Activated naive CD8-positive, alpha-beta T cell treated with anti-CD3 and anti-CD28 coated beads, Interleukin-2, amount 10 ng/mL, durations not matched to agents 7 days and 5 days (primary cell): Measurements from ENCODE around the gene RHBDL3. TPM values are rescaled to one million over a fixed set of nuclear protein-coding genes. Genes with fewer than 3 reads are reported as not detected.
"Not testable (repeated sequence)": the region's sequence is repeated elsewhere in the genome, so short reads cannot be mapped to it uniquely, and the experiment has no call there.

Experiments
- ATAC-seq: fragments of 150-1000 bp; cut with Tn5 transposase; one replicate; pipeline ENCODE4 v1.10.0; 2021; ENCODE audit warnings: low read depth, moderate library complexity
- POLR2A ChIA-PET: fragments of 350-600 bp; sonication (Branson Sonifier 250); formaldehyde crosslinking; loops from one replicate; lab custom pipeline; 2021; ENCODE audit warnings: antibody characterized with exemption; lab: Charles Lee
- DNase-seq: peaks from one replicate; pipeline ENCODE4 v3.0.0; 2021
- H3K27ac Mint-ChIP-seq: one replicate; pipeline ENCODE4 v1.8.0; 2022; ENCODE audit warnings: mild to moderate bottlenecking, mixed read lengths
- H3K27me3 Mint-ChIP-seq: one replicate; pipeline ENCODE4 v1.8.0; 2022; ENCODE audit warnings: mild to moderate bottlenecking, moderate library complexity, mixed read lengths
- H3K36me3 Mint-ChIP-seq: one replicate; pipeline ENCODE4 v1.8.0; 2021; ENCODE audit warnings: mild to moderate bottlenecking, mixed read lengths
- H3K4me1 Mint-ChIP-seq: one replicate; pipeline ENCODE4 v1.8.0; 2021; ENCODE audit warnings: mixed read lengths
- H3K4me3 Mint-ChIP-seq: one replicate; pipeline ENCODE4 v1.8.0; 2022; ENCODE audit warnings: mild to moderate bottlenecking, moderate library complexity, mixed read lengths
- H3K9me3 Mint-ChIP-seq: one replicate; pipeline ENCODE4 v1.8.0; 2021; ENCODE audit warnings: mixed read lengths
- microRNA-seq: library from miRNA; unstranded; fragments of <30 nt; microRNA quantifications from one replicate; pipeline ENCODE4 v1.2.0, GENCODE V29; 2022
- total RNA-seq, 2 experiments: library from RNA; stranded (reverse); gene quantifications; one replicate each; pipeline ENCODE4 v1.2.3, GENCODE V29; 2021

RHBDL3 gene
- total RNA-seq, 2 experiments from 2014 or later: 0.72 to 0.88 TPM

- H3K27me3 Mint-ChIP-seq: no peaks in the 10 kb centered on the region
- peak within 1 kb of the TSS; percentile 99 for H3K27ac Mint-ChIP-seq
- H3K4me1 Mint-ChIP-seq: peaks cover 22% of the 10 kb centered on the region
- H3K4me3 Mint-ChIP-seq: peak within 1 kb of the TSS; percentile 91
- POLR2A ChIA-PET: interaction anchor here (0.7 to 2.7 kb wide), 11 partner anchors 10 to 181 kb away, joined by 3 to 21 read pairs (median 4); partner anchors contain the start of gene PSMD11
- no peaks in the 10 kb centered on the region for H3K9me3 Mint-ChIP-seq
- DNase-seq (peak; percentile 93), ATAC-seq (peak; percentile 95)
- peaks cover 42% of the 10 kb centered on the region for H3K36me3 Mint-ChIP-seq
Observed at GRCh38 chr17:32349854-32350665, 84.4 kb downstream of the RHBDL3 start, which contains the start of gene ZNF207. ZNF207 (plus strand) TSS chr17:32350157; CDS start chr17:32350286, 129 bp downstream.

GRCh38 chr17:32350666-32351418, 85.2 kb downstream of the RHBDL3 start:
- H3K4me3 Mint-ChIP-seq: peak overlapping the region; percentile 91
- DNase-seq (no peak), ATAC-seq (peak; percentile 15)
- no peaks in the 10 kb centered on the region for H3K27me3 Mint-ChIP-seq
- POLR2A ChIA-PET: interaction anchor here (0.5 to 2.7 kb wide), 17 partner anchors 9 to 987 kb away, joined by 3 to 21 read pairs (median 4); partner anchors contain the start of gene PSMD11
- H3K27ac Mint-ChIP-seq: peak overlapping the region; percentile 99
- H3K9me3 Mint-ChIP-seq: no peaks in the 10 kb centered on the region
- peaks cover 30% of the 10 kb centered on the region for H3K4me1 Mint-ChIP-seq
- H3K36me3 Mint-ChIP-seq: peaks cover 50% of the 10 kb centered on the region

GRCh38 chr17:32352734-32353133, 87.1 kb downstream of the RHBDL3 start:
- H3K27me3 Mint-ChIP-seq, ATAC-seq, H3K27ac Mint-ChIP-seq, DNase-seq, POLR2A ChIA-PET, H3K9me3 Mint-ChIP-seq: not testable (repeated sequence)
- Mint-ChIP-seq H3K4me3 (peak overlapping the region; percentile 91), H3K36me3 (peaks cover 56% of the 10 kb centered on the region), H3K4me1 (peaks cover 37% of the 10 kb centered on the region)

- Mint-ChIP-seq H3K4me3 (peak overlapping the region; percentile 40), H3K9me3 (no peaks in the 10 kb centered on the region), H3K27me3 (no peaks in the 10 kb centered on the region), H3K4me1 (peaks cover 36% of the 10 kb centered on the region), H3K27ac (peak overlapping the region; percentile 43), H3K36me3 (peaks cover 51% of the 10 kb centered on the region)
- ATAC-seq (no peak), DNase-seq (no peak)
- POLR2A ChIA-PET: no interaction called here
Observed at GRCh38 chr17:32355649-32356377, 90.2 kb downstream of the RHBDL3 start.

GRCh38 chr17:32356378-32356743, 90.7 kb downstream of the RHBDL3 start:
- Mint-ChIP-seq H3K36me3 (peaks cover 54% of the 10 kb centered on the region), H3K4me3 (peak overlapping the region; percentile 37)
- POLR2A ChIA-PET: interaction anchor here (0.7 kb wide), 1 partner anchor 132 kb away, joined by 3 read pairs; no protein-coding TSS in a partner anchor

GRCh38 chr17:32356750-32357149, 91.1 kb downstream of the RHBDL3 start:
- no peak for DNase-seq
- Mint-ChIP-seq H3K9me3 (no peaks in the 10 kb centered on the region), H3K36me3 (peaks cover 53% of the 10 kb centered on the region), H3K27me3 (no peaks in the 10 kb centered on the region), H3K27ac (no peak overlapping the region), H3K4me1 (peaks cover 39% of the 10 kb centered on the region), H3K4me3 (peak overlapping the region; percentile 37)
- POLR2A ChIA-PET: interaction anchor here (0.7 kb wide), 1 partner anchor 132 kb away, joined by 3 read pairs; no protein-coding TSS in a partner anchor
- ATAC-seq: no peak

More at GRCh38 chr17:32356378-32356743, 90.7 kb downstream of the RHBDL3 start:
- DNase-seq (no peak), ATAC-seq (no peak)
- Mint-ChIP-seq H3K27ac (no peak overlapping the region), H3K4me1 (peaks cover 41% of the 10 kb centered on the region), H3K27me3 (no peaks in the 10 kb centered on the region), H3K9me3 (no peaks in the 10 kb centered on the region)

- no peaks in the 10 kb centered on the region for H3K9me3 Mint-ChIP-seq
- no peak overlapping the region for H3K4me3 Mint-ChIP-seq
- H3K4me1 Mint-ChIP-seq: peaks cover 42% of the 10 kb centered on the region
- peaks cover 51% of the 10 kb centered on the region for H3K36me3 Mint-ChIP-seq
- DNase-seq (no peak), ATAC-seq (no peak)
- H3K27me3 Mint-ChIP-seq: no peaks in the 10 kb centered on the region
- POLR2A ChIA-PET: interaction anchor here (0.7 kb wide), 1 partner anchor 78 kb away, joined by 5 read pairs; no protein-coding TSS in a partner anchor
- no peak overlapping the region for H3K27ac Mint-ChIP-seq
Observed at GRCh38 chr17:32357615-32358014, 92.0 kb downstream of the RHBDL3 start.

- peaks cover 45% of the 10 kb centered on the region for H3K36me3 Mint-ChIP-seq
- POLR2A ChIA-PET: interaction anchor here (0.8 to 0.9 kb wide), 2 partner anchors 11 to 84 kb away, joined by 3 to 5 read pairs; no protein-coding TSS in a partner anchor
- peaks cover 31% of the 10 kb centered on the region for H3K4me1 Mint-ChIP-seq
- H3K9me3 Mint-ChIP-seq: no peaks in the 10 kb centered on the region
- ATAC-seq: no peak
- no peak for DNase-seq
- H3K27me3 Mint-ChIP-seq: no peaks in the 10 kb centered on the region
- H3K27ac Mint-ChIP-seq: no peak overlapping the region
- no peak overlapping the region for H3K4me3 Mint-ChIP-seq
Observed at GRCh38 chr17:32361270-32361669, 95.6 kb downstream of the RHBDL3 start.

- Mint-ChIP-seq H3K9me3 (no peaks in the 10 kb centered on the region), H3K36me3 (peaks cover 28% of the 10 kb centered on the region), H3K4me3 (no peak overlapping the region), H3K27me3 (no peaks in the 10 kb centered on the region), H3K4me1 (peaks cover 12% of the 10 kb centered on the region), H3K27ac (no peak overlapping the region)
- POLR2A ChIA-PET: interaction anchor here (1.0 to 1.3 kb wide), 2 partner anchors 9 to 29 kb away, joined by 3 read pairs; no protein-coding TSS in a partner anchor
- DNase-seq (no peak), ATAC-seq (no peak)
Observed at GRCh38 chr17:32370426-32370825, 104.8 kb downstream of the RHBDL3 start.

Small RNA genes within 50 kb of the gene (microRNA-seq; reads per million reads assigned to microRNA genes)
- 2.8 reads per million for gene MIR632

Other genes starting within 250 kb of the RHBDL3 start
- gene RHOT1, start 123.3 kb upstream of the RHBDL3 start, total RNA-seq: 10 to 100 TPM; 29.8 to 30.0 TPM
- gene C17orf75, start 76.3 kb downstream of the RHBDL3 start, total RNA-seq: 10 to 100 TPM; 31.5 to 35.9 TPM
- 100 to 1,000 TPM; 264 to 274 TPM for gene ZNF207, start 84.3 kb downstream of the RHBDL3 start, total RNA-seq
- 10 to 100 TPM; 68.3 to 75.1 TPM for gene PSMD11, start 178.7 kb downstream of the RHBDL3 start, total RNA-seq
- gene CDK5R1, start 221.2 kb downstream of the RHBDL3 start, total RNA-seq: 1 to 10 TPM; 8.1 to 8.4 TPM